Measurements from ENCODE around the gene ACTR3. TPM values are rescaled to one million over a fixed set of nuclear protein-coding genes. Genes with fewer than 3 reads are reported as not detected.

Gene ACTR3
- polyA plus RNA-seq, 1 donor from 2014 or later, result 255 TPM

GRCh38 chr2:113907297-113907696, 17.4 kb downstream of the ACTR3 start:
- no peak overlapping the region for H2AFZ ChIP-seq (ENCODE audit: low read depth, low read length)
- H3K36me3 ChIP-seq (ENCODE audit: insufficient read depth, low read length), result no peaks in the 10 kb centered on the region
- H3K9me2 ChIP-seq (ENCODE audit: insufficient read depth, low read length), result no peaks in the 10 kb centered on the region
- peaks cover 7% of the 10 kb centered on the region for H4K20me1 ChIP-seq (ENCODE audit: insufficient read depth)
- H3K4me3 ChIP-seq (ENCODE audit: low read length), result no peak overlapping the region
- H3K79me2 ChIP-seq (replicated peaks; ENCODE audit: insufficient read depth, low read length), result peaks cover 90% of the 10 kb centered on the region
- no peaks in the 10 kb centered on the region for H3K27me3 ChIP-seq (ENCODE audit: insufficient read depth, low read depth, low read length)
- H3K27ac ChIP-seq (ENCODE audit: low read length), result no peak overlapping the region
- H3F3A ChIP-seq (ENCODE audit: insufficient read depth, low read length, poor library complexity, severe bottlenecking), result no peaks in the 10 kb centered on the region
- no peak overlapping the region for H3K9ac ChIP-seq (ENCODE audit: low read length)
- H3K4me2 ChIP-seq (ENCODE audit: low read length), result no peak overlapping the region
- no peaks in the 10 kb centered on the region for H3K9me3 ChIP-seq (ENCODE audit: low read length)
- TF ChIP-seq POLR2AphosphoS5 (IDR thresholded peaks at IDR 0.05) (no peak), SMC3 (conservative IDR thresholded peaks at IDR 0.05; ENCODE audit: poor library complexity) (no peak), TAF1 (IDR thresholded peaks at IDR 0.05; ENCODE audit: low read depth) (no peak), MXI1 (conservative IDR thresholded peaks at IDR 0.05; ENCODE audit: poor library complexity, severe bottlenecking) (no peak), REST (IDR thresholded peaks at IDR 0.05; ENCODE audit: borderline replicate concordance) (no peak), EP300 (conservative IDR thresholded peaks at IDR 0.05; ENCODE audit: poor library complexity, severe bottlenecking) (no peak), EZH2 (IDR thresholded peaks at IDR 0.05; ENCODE audit: borderline replicate concordance, insufficient read depth, low read length, poor library complexity, severe bottlenecking) (no peak), RAD21 (conservative IDR thresholded peaks at IDR 0.05) (no peak)
- TF ChIP-seq, protein P1, sequence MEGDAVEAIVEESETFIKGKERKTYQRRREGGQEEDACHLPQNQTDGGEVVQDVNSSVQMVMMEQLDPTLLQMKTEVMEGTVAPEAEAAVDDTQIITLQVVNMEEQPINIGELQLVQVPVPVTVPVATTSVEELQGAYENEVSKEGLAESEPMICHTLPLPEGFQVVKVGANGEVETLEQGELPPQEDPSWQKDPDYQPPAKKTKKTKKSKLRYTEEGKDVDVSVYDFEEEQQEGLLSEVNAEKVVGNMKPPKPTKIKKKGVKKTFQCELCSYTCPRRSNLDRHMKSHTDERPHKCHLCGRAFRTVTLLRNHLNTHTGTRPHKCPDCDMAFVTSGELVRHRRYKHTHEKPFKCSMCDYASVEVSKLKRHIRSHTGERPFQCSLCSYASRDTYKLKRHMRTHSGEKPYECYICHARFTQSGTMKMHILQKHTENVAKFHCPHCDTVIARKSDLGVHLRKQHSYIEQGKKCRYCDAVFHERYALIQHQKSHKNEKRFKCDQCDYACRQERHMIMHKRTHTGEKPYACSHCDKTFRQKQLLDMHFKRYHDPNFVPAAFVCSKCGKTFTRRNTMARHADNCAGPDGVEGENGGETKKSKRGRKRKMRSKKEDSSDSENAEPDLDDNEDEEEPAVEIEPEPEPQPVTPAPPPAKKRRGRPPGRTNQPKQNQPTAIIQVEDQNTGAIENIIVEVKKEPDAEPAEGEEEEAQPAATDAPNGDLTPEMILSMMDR (IDR thresholded peaks at IDR 0.05; ENCODE audit: poor library complexity, severe bottlenecking), result no peak

DNA sequence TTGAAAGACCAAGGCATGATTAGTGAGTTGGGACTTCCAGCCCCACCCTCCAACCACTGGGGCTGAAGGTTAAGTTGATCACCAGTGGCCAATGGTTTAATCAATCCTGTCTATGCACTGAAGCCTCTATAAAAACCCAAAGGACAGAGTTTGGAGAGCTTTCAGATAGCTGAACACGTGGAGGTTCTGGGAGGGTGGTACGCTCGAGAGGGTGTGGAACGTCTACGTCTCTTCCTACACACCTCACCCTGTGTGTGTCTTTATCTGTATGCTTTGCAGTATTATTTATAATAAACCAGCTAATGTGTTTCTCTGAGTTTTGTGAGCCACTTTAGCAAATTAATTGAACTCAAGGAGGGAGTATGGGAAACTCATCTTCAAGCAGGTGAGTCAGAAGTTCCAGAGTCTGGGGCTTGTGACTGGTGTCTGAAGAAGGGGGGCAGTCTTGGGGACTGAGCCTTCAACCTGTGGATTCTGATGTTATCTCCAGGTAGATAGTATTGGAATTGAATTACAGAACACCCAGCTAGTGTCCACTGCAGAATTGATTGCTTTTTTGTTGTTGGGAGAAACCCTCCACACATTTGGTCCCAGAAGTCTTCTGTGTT, 20.3 kb downstream of the ACTR3 start:
- Histone ChIP-seq H3K27ac (ENCODE audit: low read length) (no peak overlapping the region), H3K9me2 (ENCODE audit: insufficient read depth, low read length) (no peaks in the 10 kb centered on the region), H3K36me3 (ENCODE audit: insufficient read depth, low read length) (no peaks in the 10 kb centered on the region), H3K4me2 (ENCODE audit: low read length) (no peak overlapping the region), H3K27me3 (ENCODE audit: insufficient read depth, low read depth, low read length) (no peaks in the 10 kb centered on the region), H3F3A (ENCODE audit: insufficient read depth, low read length, poor library complexity, severe bottlenecking) (no peaks in the 10 kb centered on the region), H4K20me1 (ENCODE audit: insufficient read depth) (peaks cover 7% of the 10 kb centered on the region), H3K9ac (ENCODE audit: low read length) (no peak overlapping the region), H2AFZ (ENCODE audit: low read depth, low read length) (no peak overlapping the region), H3K9me3 (ENCODE audit: low read length) (no peaks in the 10 kb centered on the region), H3K4me3 (ENCODE audit: low read length) (no peak overlapping the region), H3K79me2 (replicated peaks; ENCODE audit: insufficient read depth, low read length) (peaks cover 77% of the 10 kb centered on the region)
- TF ChIP-seq POLR2AphosphoS5 (IDR thresholded peaks at IDR 0.05) (no peak), SMC3 (conservative IDR thresholded peaks at IDR 0.05; ENCODE audit: poor library complexity) (no peak), EP300 (conservative IDR thresholded peaks at IDR 0.05; ENCODE audit: poor library complexity, severe bottlenecking) (no peak), MXI1 (conservative IDR thresholded peaks at IDR 0.05; ENCODE audit: poor library complexity, severe bottlenecking) (no peak), TAF1 (IDR thresholded peaks at IDR 0.05; ENCODE audit: low read depth) (no peak), REST (IDR thresholded peaks at IDR 0.05; ENCODE audit: borderline replicate concordance) (no peak), EZH2 (IDR thresholded peaks at IDR 0.05; ENCODE audit: borderline replicate concordance, insufficient read depth, low read length, poor library complexity, severe bottlenecking) (no peak)
- TF ChIP-seq, protein P1 (IDR thresholded peaks at IDR 0.05; ENCODE audit: poor library complexity, severe bottlenecking), result no peak

Measured in neural cell (in vitro differentiated cells).